CD4-positive, alpha-beta memory T cell (primary cell): ENCODE measurements around the gene NOP14. TPM values are rescaled to one million over a fixed set of nuclear protein-coding genes. Genes with fewer than 3 reads are reported as not detected.

Experiments
- CTCF ChIA-PET: fragments of 350-600 bp; sonication (Branson Sonifier 250); formaldehyde crosslinking; loops from one replicate; lab custom pipeline; 2021; ENCODE audit warnings: inconsistent platforms; ENCODE audit not compliant: partially characterized antibody; lab: Charles Lee
- POLR2A ChIA-PET: fragments of 350-600 bp; sonication (Branson Sonifier 250); formaldehyde crosslinking; loops from one replicate; lab custom pipeline; 2021; ENCODE audit not compliant: partially characterized antibody; lab: Charles Lee
- DNase-seq, 5 donors: peaks; one replicate each; pipeline versions ENCODE4 v3.0.0 to v3.0.0-alpha.2; 2020 to 2022; ENCODE audit warnings: mixed read lengths in 1 of 5
- H3K27ac ChIP-seq: one replicate; pipeline ENCODE4 v1.7.0; 2013; ENCODE audit warnings: low read depth, low read length
- H3K27me3 ChIP-seq: 2 replicates; pipeline ENCODE4 v1.7.0; 2013; ENCODE audit warnings: mild to moderate bottlenecking, low read length, moderate library complexity; ENCODE audit not compliant: insufficient read depth
- H3K36me3 ChIP-seq: 2 replicates; pipeline ENCODE4 v1.7.0; 2013; ENCODE audit warnings: mild to moderate bottlenecking, low read length, moderate library complexity; ENCODE audit not compliant: insufficient read depth
- H3K4me1 ChIP-seq: 2 replicates; pipeline ENCODE4 v1.7.0; 2013; ENCODE audit warnings: mild to moderate bottlenecking, low read length, moderate library complexity; ENCODE audit not compliant: insufficient read depth
- H3K4me3 ChIP-seq, 2 donors: one replicate each; pipeline ENCODE4 v1.7.0; 2013; ENCODE audit warnings: low read length in 2 of 2, mild to moderate bottlenecking in 1 of 2
- H3K9me3 ChIP-seq, 2 donors: one replicate each; pipeline ENCODE4 v1.7.0; 2013; ENCODE audit warnings: low read length in 2 of 2, control low read depth in 1 of 2; ENCODE audit not compliant: control insufficient read depth in 1 of 2
- H3K27ac Mint-ChIP-seq, 7 donors: one replicate each; pipeline ENCODE4 v1.8.0; 2020 to 2021; ENCODE audit warnings: mixed read lengths in 7 of 7, mild to moderate bottlenecking in 6 of 7, inconsistent platforms in 3 of 7, moderate library complexity in 3 of 7
- H3K27me3 Mint-ChIP-seq, 2 donors: one replicate each; pipeline ENCODE4 v1.8.0; 2020 to 2021; ENCODE audit warnings: mixed read lengths in 2 of 2
- H3K36me3 Mint-ChIP-seq, 2 donors: one replicate each; pipeline ENCODE4 v1.8.0; 2020 to 2021; ENCODE audit warnings: mixed read lengths in 2 of 2, inconsistent platforms in 1 of 2, mild to moderate bottlenecking in 1 of 2
- H3K4me1 Mint-ChIP-seq, 4 donors: one replicate each; pipeline ENCODE4 v1.8.0; 2020 to 2021; ENCODE audit warnings: mixed read lengths in 4 of 4, mild to moderate bottlenecking in 1 of 4
- H3K4me3 Mint-ChIP-seq, 8 donors: one replicate each; pipeline ENCODE4 v1.8.0; 2020 to 2021; ENCODE audit warnings: mixed read lengths in 8 of 8, mild to moderate bottlenecking in 7 of 8, moderate library complexity in 6 of 8, inconsistent platforms in 3 of 8
- H3K9me3 Mint-ChIP-seq, 8 donors: one replicate each; pipeline ENCODE4 v1.8.0; 2020 to 2021; ENCODE audit warnings: mixed read lengths in 8 of 8, mild to moderate bottlenecking in 5 of 8, inconsistent platforms in 3 of 8, moderate library complexity in 1 of 8
- intact Hi-C: fragments of 100-400 bp; cut with micrococcal nuclease; formaldehyde crosslinking; loops from one replicate; pipeline ENCODE4 v1.15.1; 2023
- polyA plus RNA-seq, 2 donors: library from polyadenylated mRNA; unstranded; fragments of 300-500 nt; fragmentation: Illumina TruSeq; gene quantifications; one replicate each; pipeline ENCODE4 v1.2.3, GENCODE V29; 2021
- total RNA-seq, 2 experiments: library from RNA; stranded (reverse); gene quantifications; one replicate each; pipeline ENCODE4 v1.2.3, GENCODE V29; 2021

Gene NOP14
- total and polyA plus RNA-seq, 4 experiments from 2014 or later, result 2.6 to 41.4 (median 38.4) TPM

DNA sequence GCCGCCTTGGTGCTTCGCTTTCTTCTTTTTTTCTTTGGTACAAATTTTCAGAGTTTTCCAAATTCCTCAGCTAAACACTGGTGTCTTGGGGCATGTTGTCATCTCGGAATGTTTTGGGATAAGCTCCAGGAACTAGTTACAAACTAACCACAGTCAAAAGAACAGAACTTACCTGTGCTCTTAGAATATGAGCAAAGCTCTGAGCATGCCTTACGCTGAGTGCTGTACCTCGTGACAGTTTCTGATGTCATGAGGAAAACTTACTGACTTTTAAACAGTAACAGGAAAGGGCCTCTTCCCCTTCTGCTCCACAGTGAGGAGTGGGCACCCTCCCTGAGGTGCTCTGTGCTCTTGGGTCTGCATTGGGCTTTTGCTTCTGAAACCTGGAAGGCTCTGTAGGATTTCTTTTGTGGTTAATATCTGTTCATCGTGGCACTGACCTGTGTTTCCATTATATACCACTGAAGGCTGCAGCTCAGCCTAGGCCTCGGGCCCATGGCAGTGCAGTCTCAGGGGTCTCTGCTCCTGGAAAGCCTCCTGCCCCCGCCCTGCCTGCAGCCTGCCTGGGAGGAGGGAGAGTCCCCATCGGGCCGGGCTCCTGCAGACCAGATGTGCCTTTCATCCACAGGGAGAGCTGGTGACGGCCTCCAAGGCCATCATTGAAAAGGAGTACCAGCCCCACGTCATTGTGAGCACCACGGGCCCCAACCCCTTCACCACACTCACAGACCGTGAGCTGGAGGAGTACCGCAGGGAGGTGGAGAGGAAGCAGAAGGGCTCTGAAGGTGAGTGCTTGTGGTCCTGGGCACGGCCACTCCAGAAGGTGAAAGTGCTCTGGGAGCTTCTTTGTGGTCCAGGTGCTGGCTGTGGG is 48.7 kb downstream of the NOP14 start:
- no peak for DNase-seq
- Histone ChIP-seq H3K36me3 (peaks cover 32% of the 10 kb centered on the region), H3K4me1 (no peaks in the 10 kb centered on the region), H3K27ac (no peak overlapping the region), H3K27me3 (no peaks in the 10 kb centered on the region), H3K9me3 (no peaks in the 10 kb centered on the region), H3K4me3 (no peak overlapping the region)
- ChIA-PET POLR2A (interaction anchor here (0.6 to 1.1 kb wide), 2 partner anchors 10 to 49 kb away, joined by 3 to 4 read pairs; partner anchors contain the start of genes GRK4 and NOP14), CTCF (interaction anchor here (0.9 to 1.5 kb wide), 3 partner anchors 9 to 39 kb away, joined by 3 read pairs; no protein-coding TSS in a partner anchor)
- Mint-ChIP-seq H3K36me3 (peaks cover 56 to 76% of the 10 kb centered on the region in 2 donors), H3K27ac (peak overlapping the region in 4 of 7 donors; percentile 27 to 69 (median 52)), H3K9me3 (peaks cover 0 to 1% (median 0%) of the 10 kb centered on the region in 8 donors), H3K4me3 (no peak overlapping the region), H3K27me3 (no peaks in the 10 kb centered on the region), H3K4me1 (peaks cover 17 to 31% (median 22%) of the 10 kb centered on the region in 4 donors)
- intact Hi-C loops, result no loop called here

- DNase-seq, result no peak
- peaks cover 0 to 1% (median 0%) of the 10 kb centered on the region in 8 donors for H3K9me3 Mint-ChIP-seq
- intact Hi-C loops, result no loop called here
- H3K36me3 Mint-ChIP-seq, result peaks cover 51 to 79% of the 10 kb centered on the region in 2 donors
- Histone ChIP-seq H3K27ac (no peak overlapping the region), H3K4me1 (no peaks in the 10 kb centered on the region), H3K27me3 (no peaks in the 10 kb centered on the region), H3K4me3 (no peak overlapping the region), H3K9me3 (no peaks in the 10 kb centered on the region), H3K36me3 (peaks cover 45% of the 10 kb centered on the region)
- no peak overlapping the region for H3K27ac Mint-ChIP-seq
- H3K27me3 Mint-ChIP-seq, result no peaks in the 10 kb centered on the region
- peaks cover 11 to 25% (median 16%) of the 10 kb centered on the region in 4 donors for H3K4me1 Mint-ChIP-seq
- ChIA-PET POLR2A (interaction anchor here (1.3 kb wide), 1 partner anchor 10 kb away, joined by 4 read pairs; no protein-coding TSS in a partner anchor), CTCF (no interaction called here)
- H3K4me3 Mint-ChIP-seq, result no peak overlapping the region
Measured at GRCh38 chr4:2913168-2913567, 50.0 kb downstream of the NOP14 start.

DNA sequence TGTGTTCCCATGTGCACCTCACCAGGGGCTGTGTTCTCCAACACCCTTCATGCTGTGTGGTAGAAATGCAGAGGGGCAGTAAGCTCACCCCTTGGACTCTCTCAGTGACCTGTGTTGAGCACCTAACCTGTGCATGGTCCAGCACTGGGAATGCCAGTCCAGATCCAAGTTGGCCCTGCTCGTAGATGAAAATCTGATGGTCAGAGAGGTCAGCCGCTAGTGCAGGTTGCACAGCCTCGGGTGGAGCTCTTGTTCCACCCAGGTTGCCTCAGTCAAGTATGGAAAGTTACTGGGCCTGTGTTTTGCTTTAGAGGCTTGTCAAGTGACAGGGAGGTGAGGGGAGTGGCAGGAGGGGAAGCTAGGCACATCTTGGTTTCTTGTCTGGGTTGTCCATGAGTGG is 51.3 kb downstream of the NOP14 start:
- Mint-ChIP-seq H3K27ac (no peak overlapping the region), H3K27me3 (no peaks in the 10 kb centered on the region), H3K4me1 (peaks cover 2 to 23% (median 7%) of the 10 kb centered on the region in 4 donors), H3K36me3 (peaks cover 49 to 76% of the 10 kb centered on the region in 2 donors), H3K4me3 (no peak overlapping the region), H3K9me3 (no peaks in the 10 kb centered on the region)
- no peaks in the 10 kb centered on the region for H3K27me3 ChIP-seq
- no peak for DNase-seq
- intact Hi-C loops, result no loop called here
- H3K9me3 ChIP-seq, result no peaks in the 10 kb centered on the region
- H3K4me1 ChIP-seq, result peaks cover 13% of the 10 kb centered on the region
- H3K36me3 ChIP-seq, result peaks cover 58% of the 10 kb centered on the region
- ChIA-PET CTCF (no interaction called here), POLR2A (interaction anchor here (1.3 kb wide), 1 partner anchor 16 kb away, joined by 3 read pairs; no protein-coding TSS in a partner anchor)
- H3K27ac ChIP-seq, result no peak overlapping the region
- H3K4me3 ChIP-seq, result no peak overlapping the region

DNA sequence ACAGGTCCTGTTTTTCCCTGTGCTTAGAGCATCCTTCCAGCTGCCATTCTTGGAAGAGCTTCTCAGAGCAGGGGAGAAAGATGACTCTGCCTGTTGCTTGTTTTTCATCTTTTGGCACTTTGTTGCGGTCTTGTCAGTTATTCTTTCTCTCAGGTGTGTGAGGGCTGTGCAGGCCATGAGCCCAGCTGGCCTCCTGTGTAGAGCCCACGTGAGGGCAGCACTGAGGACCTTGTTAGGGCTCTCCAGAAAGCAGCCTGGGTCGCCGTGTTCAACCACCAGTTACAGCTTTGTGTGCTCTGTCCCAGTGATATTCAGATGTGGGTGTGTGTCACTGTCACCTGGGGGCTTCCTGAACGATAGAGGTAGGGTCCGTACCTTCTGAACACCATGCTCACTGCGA is 52.8 kb downstream of the NOP14 start:
- DNase-seq, result no peak
- intact Hi-C loops, result no loop called here
- Mint-ChIP-seq H3K27ac (peak overlapping the region in 4 of 7 donors; percentile 6 to 61 (median 30)), H3K4me1 (peaks cover 12 to 38% (median 15%) of the 10 kb centered on the region in 4 donors), H3K27me3 (no peaks in the 10 kb centered on the region), H3K4me3 (peak overlapping the region in 1 of 8 donors; percentile 39), H3K36me3 (peaks cover 54 to 80% of the 10 kb centered on the region in 2 donors), H3K9me3 (no peaks in the 10 kb centered on the region)
- peaks cover 68% of the 10 kb centered on the region for H3K36me3 ChIP-seq
- H3K4me1 ChIP-seq, result peaks cover 23% of the 10 kb centered on the region
- H3K9me3 ChIP-seq, result no peaks in the 10 kb centered on the region
- no peak overlapping the region for H3K27ac ChIP-seq
- POLR2A ChIA-PET, result no interaction called here
- no peaks in the 10 kb centered on the region for H3K27me3 ChIP-seq
- H3K4me3 ChIP-seq, result no peak overlapping the region
- CTCF ChIA-PET, result no interaction called here

DNA sequence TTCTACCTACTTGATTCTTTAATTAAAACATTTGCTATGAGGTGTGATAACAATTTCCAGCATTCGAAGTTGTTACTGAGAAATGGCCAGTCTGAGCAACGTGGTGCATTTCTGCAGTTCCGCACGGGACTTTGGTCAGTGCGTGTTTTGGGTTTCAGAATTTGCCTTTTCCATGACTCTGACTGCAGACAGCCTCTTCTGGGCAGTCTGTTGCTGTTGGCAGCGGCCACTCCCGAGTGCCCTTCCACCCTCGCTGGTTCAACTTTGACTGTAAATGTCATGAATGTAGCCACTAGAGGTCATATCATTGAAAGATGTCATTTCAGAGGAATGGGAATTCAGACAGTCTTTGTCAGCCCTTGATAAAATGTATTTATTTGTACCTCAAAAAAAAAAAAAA is 53.6 kb downstream of the NOP14 start:
- CTCF ChIA-PET, result no interaction called here
- peaks cover 55 to 82% of the 10 kb centered on the region in 2 donors for H3K36me3 Mint-ChIP-seq
- peaks cover 71% of the 10 kb centered on the region for H3K36me3 ChIP-seq
- intact Hi-C loops, result no loop called here
- no peaks in the 10 kb centered on the region for H3K27me3 Mint-ChIP-seq
- no peaks in the 10 kb centered on the region for H3K9me3 Mint-ChIP-seq
- H3K4me3 ChIP-seq, result no peak overlapping the region
- no peak for DNase-seq
- H3K27me3 ChIP-seq, result no peaks in the 10 kb centered on the region
- peaks cover 13 to 35% (median 16%) of the 10 kb centered on the region in 4 donors for H3K4me1 Mint-ChIP-seq
- POLR2A ChIA-PET, result interaction anchor here (0.8 kb wide), 1 partner anchor 159 kb away, joined by 4 read pairs; no protein-coding TSS in a partner anchor
- no peak overlapping the region for H3K4me3 Mint-ChIP-seq
- H3K27ac Mint-ChIP-seq, result peak overlapping the region in 1 of 7 donors; percentile 74
- no peaks in the 10 kb centered on the region for H3K9me3 ChIP-seq
- peaks cover 23% of the 10 kb centered on the region for H3K4me1 ChIP-seq
- H3K27ac ChIP-seq, result no peak overlapping the region

DNA sequence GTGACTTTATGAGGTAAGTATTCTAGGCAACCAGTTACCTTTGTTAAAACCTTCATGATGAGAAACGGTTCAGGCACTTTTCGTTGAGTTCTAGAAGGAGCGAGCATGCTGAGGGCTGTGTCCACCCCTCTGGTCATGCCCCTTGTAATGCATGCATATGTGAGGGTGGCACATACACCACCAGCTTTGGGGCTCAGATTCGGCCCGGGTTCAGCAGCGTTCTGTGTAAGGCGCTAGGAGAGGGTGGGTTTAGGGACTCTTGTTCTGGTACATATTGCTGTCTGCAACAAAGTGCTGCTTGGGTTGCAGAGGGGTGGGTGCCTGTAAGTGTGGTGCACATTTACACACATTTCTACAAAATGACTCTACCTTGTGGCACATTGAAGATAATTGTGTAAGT is 54.5 kb downstream of the NOP14 start:
- H3K4me3 ChIP-seq, result no peak overlapping the region
- H3K27ac Mint-ChIP-seq, result peak overlapping the region in 4 of 7 donors; percentile 29 to 66 (median 65)
- no peaks in the 10 kb centered on the region for H3K27me3 ChIP-seq
- peaks cover 72% of the 10 kb centered on the region for H3K36me3 ChIP-seq
- H3K9me3 Mint-ChIP-seq, result no peaks in the 10 kb centered on the region
- no peak for DNase-seq
- intact Hi-C loops, result no loop called here
- POLR2A ChIA-PET, result no interaction called here
- H3K4me3 Mint-ChIP-seq, result no peak overlapping the region
- peaks cover 50 to 84% of the 10 kb centered on the region in 2 donors for H3K36me3 Mint-ChIP-seq
- no peak overlapping the region for H3K27ac ChIP-seq
- CTCF ChIA-PET, result no interaction called here
- H3K4me1 Mint-ChIP-seq, result peaks cover 13 to 30% (median 16%) of the 10 kb centered on the region in 4 donors
- H3K4me1 ChIP-seq, result peaks cover 23% of the 10 kb centered on the region
- no peaks in the 10 kb centered on the region for H3K9me3 ChIP-seq
- no peaks in the 10 kb centered on the region for H3K27me3 Mint-ChIP-seq

- H3K36me3 Mint-ChIP-seq, result peaks cover 52 to 86% of the 10 kb centered on the region in 2 donors
- ChIA-PET POLR2A (no interaction called here), CTCF (no interaction called here)
- DNase-seq, result no peak
- intact Hi-C loops, result no loop called here
- peaks cover 12 to 30% (median 16%) of the 10 kb centered on the region in 4 donors for H3K4me1 Mint-ChIP-seq
- Histone ChIP-seq H3K36me3 (peaks cover 74% of the 10 kb centered on the region), H3K9me3 (no peaks in the 10 kb centered on the region), H3K27ac (no peak overlapping the region), H3K4me1 (peaks cover 23% of the 10 kb centered on the region), H3K4me3 (no peak overlapping the region), H3K27me3 (no peaks in the 10 kb centered on the region)
- H3K4me3 Mint-ChIP-seq, result no peak overlapping the region
- H3K27me3 Mint-ChIP-seq, result no peaks in the 10 kb centered on the region
- peak overlapping the region in 4 of 7 donors; percentile 22 to 87 (median 68) for H3K27ac Mint-ChIP-seq
- no peaks in the 10 kb centered on the region for H3K9me3 Mint-ChIP-seq
Measured at GRCh38 chr4:2907706-2908293, 55.4 kb downstream of the NOP14 start.
